MCF 10A (cell line): ENCODE measurements around the gene GAS2L1. TPM values are rescaled to one million over a fixed set of nuclear protein-coding genes. Genes with fewer than 3 reads are reported as not detected.

ENCODE experiments used
- BruUV-seq: library from RNA; stranded (reverse); fragments of 400-500 nt; replicated peaks from 2 replicates; lab custom pipeline; 2021; lab: Mats Ljungman, UMichigan
- CTCF ChIA-PET: fragments of 300-600 bp; sonication (Branson Sonifier 250); formaldehyde crosslinking; extraction: SDS; loops from one replicate; lab custom pipeline; 2021; ENCODE audit warnings: antibody characterized with exemption, inconsistent platforms; lab: Yijun Ruan, JAX
- POLR2A ChIA-PET: fragments of 300-600, 350-650 bp; sonication (Branson Sonifier 250); formaldehyde crosslinking; extraction: SDS; loops from one replicate; lab custom pipeline; 2020; ENCODE audit warnings: antibody characterized with exemption, inconsistent platforms; lab: Yijun Ruan, JAX
- DNase-seq: peaks from one replicate; pipeline ENCODE4 v3.0.0-alpha.2; 2018; ENCODE audit not compliant: unreplicated experiment
- H3K27ac Mint-ChIP-seq: one replicate; pipeline ENCODE4 v1.8.0; 2022; ENCODE audit warnings: mild to moderate bottlenecking, low read depth, mixed read lengths; ENCODE audit not compliant: unreplicated experiment
- H3K27me3 Mint-ChIP-seq: one replicate; pipeline ENCODE4 v1.8.0; 2022; ENCODE audit warnings: mixed read lengths; ENCODE audit not compliant: insufficient read depth, unreplicated experiment
- H3K36me3 Mint-ChIP-seq: one replicate; pipeline ENCODE4 v1.8.0; 2022; ENCODE audit warnings: mild to moderate bottlenecking, moderate library complexity, mixed read lengths; ENCODE audit not compliant: insufficient read depth, unreplicated experiment
- H3K4me1 Mint-ChIP-seq: one replicate; pipeline ENCODE4 v1.8.0; 2022; ENCODE audit warnings: mixed read lengths; ENCODE audit not compliant: insufficient read depth, unreplicated experiment
- H3K4me3 Mint-ChIP-seq: one replicate; pipeline ENCODE4 v1.8.0; 2022; ENCODE audit warnings: mild to moderate bottlenecking, moderate library complexity, mixed read lengths; ENCODE audit not compliant: unreplicated experiment
- H3K9me3 Mint-ChIP-seq: one replicate; pipeline ENCODE4 v1.8.0; 2022; ENCODE audit warnings: mixed read lengths; ENCODE audit not compliant: unreplicated experiment
- CTCF ChIP-seq: fragments of 200-600 bp; IDR thresholded peaks from one replicate; pipeline ENCODE4 v1.8.0; 2022; ENCODE audit warnings: antibody characterized with exemption, mild to moderate bottlenecking; ENCODE audit not compliant: unreplicated experiment
- intact Hi-C: fragments of 100-400 bp; cut with micrococcal nuclease; formaldehyde crosslinking; loops from 2 replicates; pipeline ENCODE4 v1.14.1; 2022
- total RNA-seq: library from RNA; stranded (reverse); gene quantifications from 2 replicates; pipeline ENCODE4 v1.2.3, GENCODE V29; 2022

The GAS2L1 gene
- total RNA-seq, 1 experiment from 2014 or later = 17.2 TPM

- no peaks in the 10 kb centered on the region for H3K9me3 Mint-ChIP-seq
- BruUV-seq = TSS peak; percentile 20
- CTCF ChIA-PET = interaction anchor here (0.7 kb wide), 1 partner anchor 849 kb away, joined by 3 read pairs; no protein-coding TSS in a partner anchor
- no peak overlapping the region for H3K4me3 Mint-ChIP-seq
- H3K27ac Mint-ChIP-seq = no peak overlapping the region
- peaks cover 5% of the 10 kb centered on the region for H3K4me1 Mint-ChIP-seq
- peaks cover 30% of the 10 kb centered on the region for H3K36me3 Mint-ChIP-seq
- no peak for DNase-seq
- intact Hi-C loops = no loop called here
- no peaks in the 10 kb centered on the region for H3K27me3 Mint-ChIP-seq
- POLR2A ChIA-PET = no interaction called here
- TF ChIP-seq CTCF = no peak
Observed at GRCh38 chr22:29325356-29325755, 18.9 kb downstream of the GAS2L1 start.

- Mint-ChIP-seq H3K9me3 (no peaks in the 10 kb centered on the region), H3K4me3 (no peak overlapping the region), H3K36me3 (peaks cover 34% of the 10 kb centered on the region), H3K27ac (no peak overlapping the region), H3K27me3 (no peaks in the 10 kb centered on the region), H3K4me1 (peaks cover 5% of the 10 kb centered on the region)
- BruUV-seq = no TSS peak
- TF ChIP-seq CTCF = no peak
- ChIA-PET POLR2A (interaction anchor here (2.6 kb wide), 1 partner anchor 18 kb away, joined by 11 read pairs; the partner anchor contains the start of gene GAS2L1), CTCF (no interaction called here)
- intact Hi-C loops = no loop called here
- no peak for DNase-seq
Observed at GRCh38 chr22:29325785-29326315, 19.4 kb downstream of the GAS2L1 start.

GRCh38 chr22:29326481-29326880 is 20.0 kb downstream of the GAS2L1 start:
- no TSS peak for BruUV-seq
- Mint-ChIP-seq H3K4me3 (no peak overlapping the region), H3K36me3 (peaks cover 36% of the 10 kb centered on the region), H3K4me1 (peaks cover 5% of the 10 kb centered on the region), H3K27ac (no peak overlapping the region), H3K27me3 (no peaks in the 10 kb centered on the region), H3K9me3 (no peaks in the 10 kb centered on the region)
- no peak for TF ChIP-seq CTCF
- DNase-seq = no peak
- ChIA-PET CTCF (interaction anchor here (0.7 kb wide), 1 partner anchor 1060 kb away, joined by 3 read pairs; no protein-coding TSS in a partner anchor), POLR2A (interaction anchor here (2.6 kb wide), 1 partner anchor 19 kb away, joined by 11 read pairs; the partner anchor contains the start of gene GAS2L1)
- intact Hi-C loops = no loop called here

GRCh38 chr22:29327089-29327764 is 20.8 kb downstream of the GAS2L1 start:
- POLR2A ChIA-PET = interaction anchor here (2.6 kb wide), 1 partner anchor 19 kb away, joined by 11 read pairs; the partner anchor contains the start of gene GAS2L1
- Mint-ChIP-seq H3K4me1 (peaks cover 5% of the 10 kb centered on the region), H3K4me3 (no peak overlapping the region), H3K9me3 (no peaks in the 10 kb centered on the region), H3K36me3 (peaks cover 40% of the 10 kb centered on the region), H3K27ac (no peak overlapping the region), H3K27me3 (no peaks in the 10 kb centered on the region)
- no peak for TF ChIP-seq CTCF
- no TSS peak for BruUV-seq
- CTCF ChIA-PET = interaction anchor here (0.6 to 0.7 kb wide), 2 partner anchors 144 to 1059 kb away, joined by 3 read pairs; no protein-coding TSS in a partner anchor
- intact Hi-C loops = no loop called here
- no peak for DNase-seq
